HG02852 (cell line): ENCODE data around the gene ANKRD49.

ENCODE experiments used
- ATAC-seq: cut with Tn5 transposase; IDR thresholded peaks from one replicate; pipeline ENCODE4 v1.9.1; 2021; ENCODE audit warnings: mild to moderate bottlenecking, moderate library complexity; ENCODE audit not compliant: unreplicated experiment

ANKRD49 gene

DNA sequence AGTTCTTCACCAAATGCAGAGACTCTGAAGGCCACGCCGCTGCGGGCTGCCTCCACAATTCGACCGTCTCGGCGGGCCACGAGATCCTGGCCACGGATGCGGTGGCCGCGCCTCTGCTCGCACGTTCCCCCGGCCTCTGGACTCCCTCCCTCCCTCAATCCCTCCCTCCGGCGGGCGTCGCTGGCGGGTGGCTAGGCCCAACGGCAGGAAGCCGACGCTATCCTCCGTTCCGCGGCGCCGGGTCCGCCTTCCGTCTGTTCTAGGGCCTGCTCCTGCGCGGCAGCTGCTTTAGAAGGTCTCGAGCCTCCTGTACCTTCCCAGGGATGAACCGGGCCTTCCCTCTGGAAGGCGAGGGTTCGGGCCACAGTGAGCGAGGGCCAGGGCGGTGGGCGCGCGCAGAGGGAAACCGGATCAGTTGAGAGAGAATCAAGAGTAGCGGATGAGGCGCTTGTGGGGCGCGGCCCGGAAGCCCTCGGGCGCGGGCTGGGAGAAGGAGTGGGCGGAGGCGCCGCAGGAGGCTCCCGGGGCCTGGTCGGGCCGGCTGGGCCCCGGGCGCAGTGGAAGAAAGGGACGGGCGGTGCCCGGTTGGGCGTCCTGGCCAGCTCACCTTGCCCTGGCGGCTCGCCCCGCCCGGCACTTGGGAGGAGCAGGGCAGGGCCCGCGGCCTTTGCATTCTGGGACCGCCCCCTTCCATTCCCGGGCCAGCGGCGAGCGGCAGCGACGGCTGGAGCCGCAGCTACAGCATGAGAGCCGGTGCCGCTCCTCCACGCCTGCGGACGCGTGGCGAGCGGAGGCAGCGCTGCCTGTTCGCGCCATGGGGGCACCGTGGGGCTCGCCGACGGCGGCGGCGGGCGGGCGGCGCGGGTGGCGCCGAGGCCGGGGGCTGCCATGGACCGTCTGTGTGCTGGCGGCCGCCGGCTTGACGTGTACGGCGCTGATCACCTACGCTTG, 50.2 kb downstream of the ANKRD49 start, which contains the start of gene FUT4:
FUT4 (plus strand) TSS at position 227 of the 951 bp plus-strand sequence; CDS start at position 440, 213 bp downstream.
- peak; percentile 81 for ATAC-seq

DNA sequence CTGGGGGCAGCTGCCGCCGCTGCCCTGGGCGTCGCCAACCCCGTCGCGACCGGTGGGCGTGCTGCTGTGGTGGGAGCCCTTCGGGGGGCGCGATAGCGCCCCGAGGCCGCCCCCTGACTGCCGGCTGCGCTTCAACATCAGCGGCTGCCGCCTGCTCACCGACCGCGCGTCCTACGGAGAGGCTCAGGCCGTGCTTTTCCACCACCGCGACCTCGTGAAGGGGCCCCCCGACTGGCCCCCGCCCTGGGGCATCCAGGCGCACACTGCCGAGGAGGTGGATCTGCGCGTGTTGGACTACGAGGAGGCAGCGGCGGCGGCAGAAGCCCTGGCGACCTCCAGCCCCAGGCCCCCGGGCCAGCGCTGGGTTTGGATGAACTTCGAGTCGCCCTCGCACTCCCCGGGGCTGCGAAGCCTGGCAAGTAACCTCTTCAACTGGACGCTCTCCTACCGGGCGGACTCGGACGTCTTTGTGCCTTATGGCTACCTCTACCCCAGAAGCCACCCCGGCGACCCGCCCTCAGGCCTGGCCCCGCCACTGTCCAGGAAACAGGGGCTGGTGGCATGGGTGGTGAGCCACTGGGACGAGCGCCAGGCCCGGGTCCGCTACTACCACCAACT, 51.0 kb downstream of the ANKRD49 start:
- ATAC-seq: peak; percentile 7

DNA sequence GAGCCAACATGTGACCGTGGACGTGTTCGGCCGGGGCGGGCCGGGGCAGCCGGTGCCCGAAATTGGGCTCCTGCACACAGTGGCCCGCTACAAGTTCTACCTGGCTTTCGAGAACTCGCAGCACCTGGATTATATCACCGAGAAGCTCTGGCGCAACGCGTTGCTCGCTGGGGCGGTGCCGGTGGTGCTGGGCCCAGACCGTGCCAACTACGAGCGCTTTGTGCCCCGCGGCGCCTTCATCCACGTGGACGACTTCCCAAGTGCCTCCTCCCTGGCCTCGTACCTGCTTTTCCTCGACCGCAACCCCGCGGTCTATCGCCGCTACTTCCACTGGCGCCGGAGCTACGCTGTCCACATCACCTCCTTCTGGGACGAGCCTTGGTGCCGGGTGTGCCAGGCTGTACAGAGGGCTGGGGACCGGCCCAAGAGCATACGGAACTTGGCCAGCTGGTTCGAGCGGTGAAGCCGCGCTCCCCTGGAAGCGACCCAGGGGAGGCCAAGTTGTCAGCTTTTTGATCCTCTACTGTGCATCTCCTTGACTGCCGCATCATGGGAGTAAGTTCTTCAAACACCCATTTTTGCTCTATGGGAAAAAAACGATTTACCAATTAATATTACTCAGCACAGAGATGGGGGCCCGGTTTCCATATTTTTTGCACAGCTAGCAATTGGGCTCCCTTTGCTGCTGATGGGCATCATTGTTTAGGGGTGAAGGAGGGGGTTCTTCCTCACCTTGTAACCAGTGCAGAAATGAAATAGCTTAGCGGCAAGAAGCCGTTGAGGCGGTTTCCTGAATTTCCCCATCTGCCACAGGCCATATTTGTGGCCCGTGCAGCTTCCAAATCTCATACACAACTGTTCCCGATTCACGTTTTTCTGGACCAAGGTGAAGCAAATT, 51.7 kb downstream of the ANKRD49 start:
- ATAC-seq: no peak

DNA sequence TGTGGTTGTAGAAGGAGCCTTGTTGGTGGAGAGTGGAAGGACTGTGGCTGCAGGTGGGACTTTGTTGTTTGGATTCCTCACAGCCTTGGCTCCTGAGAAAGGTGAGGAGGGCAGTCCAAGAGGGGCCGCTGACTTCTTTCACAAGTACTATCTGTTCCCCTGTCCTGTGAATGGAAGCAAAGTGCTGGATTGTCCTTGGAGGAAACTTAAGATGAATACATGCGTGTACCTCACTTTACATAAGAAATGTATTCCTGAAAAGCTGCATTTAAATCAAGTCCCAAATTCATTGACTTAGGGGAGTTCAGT, 52.3 kb downstream of the ANKRD49 start:
- ATAC-seq: no peak

DNA sequence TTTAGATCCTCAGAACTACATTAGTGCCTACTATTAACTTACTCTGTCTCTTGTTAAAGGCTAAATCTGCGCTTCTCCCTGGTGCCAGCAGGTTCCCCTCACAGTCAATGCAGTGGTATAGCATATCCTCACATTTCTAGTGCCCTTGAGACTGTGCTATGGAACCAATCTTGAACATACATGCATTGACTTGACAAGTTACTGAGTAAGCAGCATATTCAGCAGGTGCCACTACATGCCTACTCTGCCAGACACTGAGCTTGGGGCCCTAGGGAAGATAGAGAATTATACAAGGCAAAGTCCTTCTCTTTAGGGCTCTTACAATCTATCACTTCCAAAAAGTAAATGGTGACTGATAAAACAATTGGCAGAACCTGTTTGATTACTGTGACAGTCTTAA, 53.1 kb downstream of the ANKRD49 start:
- no peak for ATAC-seq

DNA sequence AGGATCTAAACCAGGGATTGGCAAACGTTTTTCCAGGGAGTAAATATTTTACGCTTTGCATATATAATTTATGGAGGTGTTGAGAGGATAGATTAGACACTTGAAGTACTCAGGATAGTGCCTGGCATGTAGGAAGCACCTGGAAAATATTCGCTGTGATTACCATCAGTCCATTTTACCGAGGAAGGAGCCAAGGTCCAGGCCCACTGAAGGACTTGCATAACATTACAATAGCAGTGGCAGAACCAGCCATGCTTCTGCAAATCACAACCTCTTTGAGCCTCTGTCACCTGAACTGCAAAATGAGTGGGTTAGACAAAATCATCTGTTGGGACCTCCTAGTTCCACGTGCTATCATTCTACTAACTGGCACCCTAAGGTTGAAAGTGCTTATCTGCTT, 55.4 kb downstream of the ANKRD49 start:
- no peak for ATAC-seq
